Left lung (tissue), 10 donors: ENCODE results near the gene MUC4. TPM values are rescaled to one million over a fixed set of nuclear protein-coding genes. Genes with fewer than 3 reads are reported as not detected.

Experiments
- ATAC-seq: fragments of 200-7000 bp; cut with Tn5 transposase; one replicate; pipeline ENCODE4 v1.9.1; 2020; ENCODE audit warnings: moderate library complexity
- DNase-seq, 4 donors: peaks; one replicate each; pipeline ENCODE4 v3.0.0-alpha.2; 2013 to 2020
- H3K27ac ChIP-seq, 2 donors: fragments of 200-600 bp; sonication (generic) in 1 of 2; one replicate each; pipeline versions ENCODE4 v1.5.0 to v1.8.0; 2020 to 2021
- H3K27me3 ChIP-seq, 2 donors: fragments of 200-600 bp; sonication (generic) in 1 of 2; one replicate each; pipeline versions ENCODE4 v1.5.0 to v1.8.0; 2020 to 2021
- H3K36me3 ChIP-seq, 2 donors: fragments of 200-600 bp; sonication (generic) in 1 of 2; one replicate each; pipeline versions ENCODE4 v1.5.0 to v1.8.0; 2020 to 2021
- H3K4me1 ChIP-seq, 2 donors: fragments of 200-600 bp; one replicate each; pipeline ENCODE4 v1.8.0; 2021
- H3K4me3 ChIP-seq, 2 donors: fragments of 200-600 bp; sonication (generic) in 1 of 2; one replicate each; pipeline versions ENCODE4 v1.5.0 to v1.8.0; 2020 to 2021; ENCODE audit warnings: mild to moderate bottlenecking in 1 of 2
- H3K9me3 ChIP-seq, 2 donors: fragments of 200-600 bp; sonication (generic) in 1 of 2; one replicate each; pipeline versions ENCODE4 v1.5.0 to v1.8.0; 2020 to 2021
- intact Hi-C, 2 donors: fragments of 100-400 bp; cut with DNase I; formaldehyde crosslinking; loops; one replicate each; pipeline versions ENCODE4 v1.11.2 to v1.14.2; 2022
- polyA plus RNA-seq, 6 donors: library from polyadenylated mRNA; unstranded; fragments of 120-200 nt; gene quantifications; one replicate each; pipeline ENCODE4 v1.2.1, GENCODE V29; 2013; ENCODE audit not compliant: insufficient read length in 6 of 6
- total RNA-seq, 2 donors: library from RNA; stranded (reverse); fragmentation: NEBNext Ultra II Directional; extraction: Animal tissue kit (Norgen Biotek cat#: 25700); gene quantifications; one replicate each; pipeline ENCODE4 v1.2.1, GENCODE V29; 2021
- TF ChIP-seq, protein P1 (sequence below), 2 donors: fragments of 200-600 bp; sonication (generic) in 1 of 2; IDR thresholded peaks; one replicate each; pipeline versions ENCODE4 v1.5.0 to v1.8.0; 2021; ENCODE audit warnings: antibody characterized with exemption in 2 of 2
- donor health status: DM: no; HTN: yes; CAD: no.
- donor health status: DM: no; HTN: no; CAD: no.

Gene MUC4
- total and polyA plus RNA-seq, 8 donors, result 0.35 to 12.8 (median 1.5) TPM

- intact Hi-C loops, result no loop called here
- H3K27me3 ChIP-seq, result peaks cover 0 to 47% of the 10 kb centered on the region in 2 donors
- H3K4me3 ChIP-seq, result no peak overlapping the region
- H3K4me1 ChIP-seq, result peaks cover 0 to 25% of the 10 kb centered on the region in 2 donors
- no peaks in the 10 kb centered on the region for H3K9me3 ChIP-seq
- TF ChIP-seq, protein P1, sequence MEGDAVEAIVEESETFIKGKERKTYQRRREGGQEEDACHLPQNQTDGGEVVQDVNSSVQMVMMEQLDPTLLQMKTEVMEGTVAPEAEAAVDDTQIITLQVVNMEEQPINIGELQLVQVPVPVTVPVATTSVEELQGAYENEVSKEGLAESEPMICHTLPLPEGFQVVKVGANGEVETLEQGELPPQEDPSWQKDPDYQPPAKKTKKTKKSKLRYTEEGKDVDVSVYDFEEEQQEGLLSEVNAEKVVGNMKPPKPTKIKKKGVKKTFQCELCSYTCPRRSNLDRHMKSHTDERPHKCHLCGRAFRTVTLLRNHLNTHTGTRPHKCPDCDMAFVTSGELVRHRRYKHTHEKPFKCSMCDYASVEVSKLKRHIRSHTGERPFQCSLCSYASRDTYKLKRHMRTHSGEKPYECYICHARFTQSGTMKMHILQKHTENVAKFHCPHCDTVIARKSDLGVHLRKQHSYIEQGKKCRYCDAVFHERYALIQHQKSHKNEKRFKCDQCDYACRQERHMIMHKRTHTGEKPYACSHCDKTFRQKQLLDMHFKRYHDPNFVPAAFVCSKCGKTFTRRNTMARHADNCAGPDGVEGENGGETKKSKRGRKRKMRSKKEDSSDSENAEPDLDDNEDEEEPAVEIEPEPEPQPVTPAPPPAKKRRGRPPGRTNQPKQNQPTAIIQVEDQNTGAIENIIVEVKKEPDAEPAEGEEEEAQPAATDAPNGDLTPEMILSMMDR (IDR thresholded peaks at IDR 0.05), result no peak
- no peak overlapping the region for H3K27ac ChIP-seq
- no peaks in the 10 kb centered on the region for H3K36me3 ChIP-seq
- ATAC-seq (peak; percentile 11), DNase-seq (no peak)
Measured at GRCh38 chr3:195802795-195803194, 8.9 kb downstream of the MUC4 start.

- no peak overlapping the region for H3K27ac ChIP-seq
- ATAC-seq, result no peak
- TF ChIP-seq, protein P1 (IDR thresholded peaks at IDR 0.05), result no peak
Measured at GRCh38 chr3:195802261-195802701, 9.4 kb downstream of the MUC4 start.

GRCh38 chr3:195801251-195802183 lies 10.2 kb downstream of the MUC4 start:
- intact Hi-C loops, result no loop called here
- DNase-seq, result no peak
- H3K27ac ChIP-seq, result no peak overlapping the region

More at GRCh38 chr3:195802261-195802701, 9.4 kb downstream of the MUC4 start:
- H3K4me1 ChIP-seq, result peaks cover 0 to 25% of the 10 kb centered on the region in 2 donors
- no peaks in the 10 kb centered on the region for H3K9me3 ChIP-seq
- H3K4me3 ChIP-seq, result no peak overlapping the region
- H3K36me3 ChIP-seq, result no peaks in the 10 kb centered on the region
- peaks cover 0 to 47% of the 10 kb centered on the region in 2 donors for H3K27me3 ChIP-seq
- no peak for DNase-seq
- intact Hi-C loops, result no loop called here

DNA sequence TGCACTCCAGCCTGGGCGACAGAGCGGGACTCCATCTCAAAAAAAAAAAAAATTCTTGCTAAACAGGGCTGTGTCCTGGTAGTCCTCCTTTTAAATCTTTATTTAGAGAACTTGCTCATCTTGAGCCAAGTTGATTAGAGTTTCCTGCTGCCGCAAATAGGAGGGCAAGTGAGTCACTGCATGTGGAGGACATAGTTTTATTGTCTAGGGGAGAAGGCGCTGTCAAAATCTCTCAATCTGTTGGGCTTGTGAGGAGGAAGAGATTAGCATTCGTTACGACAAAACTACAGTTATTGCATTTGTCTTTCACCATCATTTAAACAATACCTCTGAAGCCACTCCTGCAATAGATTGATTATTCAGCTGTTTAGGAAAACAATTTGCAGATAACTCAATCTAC lies 11.5 kb downstream of the MUC4 start:
- DNase-seq, result no peak
- TF ChIP-seq, protein P1 (IDR thresholded peaks at IDR 0.05), result no peak
- Histone ChIP-seq H3K36me3 (no peaks in the 10 kb centered on the region), H3K9me3 (no peaks in the 10 kb centered on the region), H3K27me3 (peaks cover 0 to 44% of the 10 kb centered on the region in 2 donors), H3K4me3 (no peak overlapping the region), H3K4me1 (peaks cover 0 to 25% of the 10 kb centered on the region in 2 donors), H3K27ac (no peak overlapping the region)
- ATAC-seq, result no peak
- intact Hi-C loops, result no loop called here

More at GRCh38 chr3:195801251-195802183, 10.2 kb downstream of the MUC4 start:
- no peak overlapping the region for H3K4me3 ChIP-seq
- TF ChIP-seq, protein P1 (IDR thresholded peaks at IDR 0.05), result no peak
- H3K4me1 ChIP-seq, result peaks cover 0 to 25% of the 10 kb centered on the region in 2 donors
- ATAC-seq, result peak; percentile 3
- no peaks in the 10 kb centered on the region for H3K36me3 ChIP-seq
- no peaks in the 10 kb centered on the region for H3K9me3 ChIP-seq
- H3K27me3 ChIP-seq, result peaks cover 0 to 47% of the 10 kb centered on the region in 2 donors

GRCh38 chr3:195796795-195797194 lies 14.9 kb downstream of the MUC4 start:
- DNase-seq, result peak in 1 of 4 donors; percentile 57
- H3K9me3 ChIP-seq, result no peaks in the 10 kb centered on the region
- H3K36me3 ChIP-seq, result no peaks in the 10 kb centered on the region
- H3K4me3 ChIP-seq, result no peak overlapping the region
- H3K27ac ChIP-seq, result no peak overlapping the region
- intact Hi-C loops, result no loop called here
- peaks cover 0 to 2% of the 10 kb centered on the region in 2 donors for H3K4me1 ChIP-seq
- no peak for ATAC-seq
- TF ChIP-seq, protein P1 (IDR thresholded peaks at IDR 0.05), result no peak
- peaks cover 0 to 15% of the 10 kb centered on the region in 2 donors for H3K27me3 ChIP-seq
